ENCODE data around the gene AGBL2.
A peak's percentile ranks its signal among the peaks of the same experiment; 100 is the strongest.
"Not testable (repeated sequence)": the region's sequence is repeated elsewhere in the genome, so short reads cannot be mapped to it uniquely, and the experiment has no call there.

The AGBL2 gene

GRCh38 chr11:47715082-47715669 lies at the start of gene AGBL2:
TSS of gene AGBL2 (minus strand) at chr11:47715369. CDS start at chr11:47714650, 719 bp downstream.
- peak in 48 of 51 donors; percentile 4 to 76 (median 42) for DNase-seq

GRCh38 chr11:47759291-47759690 lies 44.1 kb upstream of the AGBL2 start:
- DNase-seq, result not testable (repeated sequence)

- DNase-seq, result no peak
Observed at GRCh38 chr11:47756208-47756607, 41.0 kb upstream of the AGBL2 start.

GRCh38 chr11:47750725-47751124 lies 35.6 kb upstream of the AGBL2 start:
- DNase-seq, result no peak

- not testable (repeated sequence) for DNase-seq
Observed at GRCh38 chr11:47742494-47742893, 27.3 kb upstream of the AGBL2 start.

- not testable (repeated sequence) for DNase-seq
Observed at GRCh38 chr11:47737817-47738216, 22.6 kb upstream of the AGBL2 start.

GRCh38 chr11:47732271-47732670 lies 17.1 kb upstream of the AGBL2 start:
- no peak for DNase-seq

GRCh38 chr11:47731475-47731874 lies 16.3 kb upstream of the AGBL2 start:
- no peak for DNase-seq

- DNase-seq, result no peak
Observed at GRCh38 chr11:47726878-47727514, 11.8 kb upstream of the AGBL2 start.

- no peak for DNase-seq
Observed at GRCh38 chr11:47726118-47726442, 10.9 kb upstream of the AGBL2 start.

GRCh38 chr11:47725442-47726117 lies 10.4 kb upstream of the AGBL2 start:
- no peak for DNase-seq

GRCh38 chr11:47724041-47724729 lies 9.0 kb upstream of the AGBL2 start:
- no peak for DNase-seq

- no peak for DNase-seq
Observed at GRCh38 chr11:47723041-47723440, 7.9 kb upstream of the AGBL2 start.

- no peak for DNase-seq
Observed at GRCh38 chr11:47720651-47721050, 5.5 kb upstream of the AGBL2 start.

- no peak for DNase-seq
Observed at GRCh38 chr11:47716692-47717091, 1.5 kb upstream of the AGBL2 start.

- peak in 8 of 51 donors; percentile 3 to 32 (median 18) for DNase-seq
Observed at GRCh38 chr11:47714554-47715081, 551 bp downstream of the AGBL2 start.

- no peak for DNase-seq
Observed at GRCh38 chr11:47711816-47712215, 3.4 kb downstream of the AGBL2 start.

- no peak for DNase-seq
Observed at GRCh38 chr11:47711225-47711624, 3.9 kb downstream of the AGBL2 start.

- DNase-seq, result not testable (repeated sequence)
Observed at GRCh38 chr11:47707275-47707786, 7.8 kb downstream of the AGBL2 start.

- no peak for DNase-seq
Observed at GRCh38 chr11:47705721-47706120, 9.4 kb downstream of the AGBL2 start.

GRCh38 chr11:47691979-47692378 lies 23.2 kb downstream of the AGBL2 start:
- DNase-seq, result no peak

GRCh38 chr11:47689480-47689879 lies 25.7 kb downstream of the AGBL2 start:
- DNase-seq, result no peak

All from hypothalamus (tissue), 51 donors.